H1 (cell line): ENCODE data around the gene SYNPR. TPM values are rescaled to one million over a fixed set of nuclear protein-coding genes. Genes with fewer than 3 reads are reported as not detected.

Experiments
- CTCF ChIA-PET: fragments of 300-600 bp; sonication (Branson Sonifier 250); formaldehyde crosslinking; loops from one replicate; lab custom pipeline; 2021; ENCODE audit not compliant: partially characterized antibody; lab: Charles Lee
- POLR2A ChIA-PET: fragments of 300-600 bp; sonication (Branson Sonifier 250); formaldehyde crosslinking; loops from one replicate; lab custom pipeline; 2021; ENCODE audit warnings: inconsistent platforms; ENCODE audit not compliant: partially characterized antibody; lab: Charles Lee
- DNase-seq, 2 experiments: peaks; one replicate each; pipeline versions ENCODE4 v3.0.0 to v3.0.0-alpha.2; 2010 to 2022; ENCODE audit warnings: low spot score in 2 of 2, low read depth in 1 of 2, mixed read lengths in 1 of 2
- FAIRE-seq: peaks from 2 replicates; lab custom pipeline; 2011; peaks lifted over from hg19 to GRCh38; lab: Jason Lieb, UNC
- H2AFZ ChIP-seq: 2 replicates; pipeline ENCODE4 v1.8.1; 2012; ENCODE audit warnings: low read length, inconsistent platforms
- H2AK5ac ChIP-seq: 2 replicates; pipeline ENCODE4 v1.6.1; 2013; ENCODE audit warnings: low read depth, low read length
- H2BK120ac ChIP-seq: replicated peaks from 2 replicates; pipeline ENCODE3; 2013; ENCODE audit warnings: low read depth, low read length, inconsistent platforms
- H2BK12ac ChIP-seq: 2 replicates; pipeline ENCODE4 v1.6.1; 2013; ENCODE audit warnings: low read depth, low read length
- H2BK15ac ChIP-seq: 2 replicates; pipeline ENCODE4 v1.6.1; 2013; ENCODE audit warnings: low read length
- H2BK20ac ChIP-seq: 2 replicates; pipeline ENCODE4 v1.6.1; 2013; ENCODE audit warnings: low read length
- H2BK5ac ChIP-seq: 2 replicates; pipeline ENCODE4 v1.6.1; 2013; ENCODE audit warnings: low read depth, low read length
- H3K14ac ChIP-seq: 2 replicates; pipeline ENCODE4 v1.6.1; 2013; ENCODE audit warnings: inconsistent platforms; ENCODE audit not compliant: insufficient read length
- H3K18ac ChIP-seq: 2 replicates; pipeline ENCODE4 v1.6.1; 2013; ENCODE audit warnings: low read length; ENCODE audit errors: extremely low read depth
- H3K23ac ChIP-seq: 2 replicates; pipeline ENCODE4 v1.6.1; 2013; ENCODE audit warnings: inconsistent platforms; ENCODE audit not compliant: insufficient read length
- H3K23me2 ChIP-seq: 2 replicates; pipeline ENCODE4 v1.6.1; 2013; ENCODE audit warnings: low read depth, low read length
- H3K27ac ChIP-seq: 2 replicates; pipeline ENCODE4 v1.6.1; 2011; ENCODE audit warnings: low read depth, low read length, inconsistent platforms
- H3K27me3 ChIP-seq, 4 experiments: replicated peaks in 1 of 4; 1 replicate in 1 of 4; 2 replicates in 3 of 4; pipeline versions ENCODE4 v1.6.1 to v1.8.1; 2011 to 2013; ENCODE audit warnings: low read length in 3 of 4, mild to moderate bottlenecking in 3 of 4, inconsistent platforms in 2 of 4, mixed read lengths in 2 of 4, moderate library complexity in 1 of 4; ENCODE audit not compliant: control insufficient read depth in 3 of 4, insufficient read depth in 3 of 4; ENCODE audit errors: extremely low read depth in 1 of 4
- H3K36me3 ChIP-seq, 4 experiments: 2 replicates each; pipeline versions ENCODE4 v1.6.1 to v1.8.1; 2011 to 2013; ENCODE audit warnings: mild to moderate bottlenecking in 4 of 4, low read length in 3 of 4, moderate library complexity in 2 of 4, control low read depth in 1 of 4, inconsistent platforms in 1 of 4; ENCODE audit not compliant: insufficient read depth in 4 of 4, control insufficient read depth in 2 of 4
- H3K4ac ChIP-seq: replicated peaks from 2 replicates; pipeline ENCODE3; 2013; ENCODE audit warnings: low read length, low read depth, mixed read lengths, inconsistent platforms; ENCODE audit not compliant: insufficient read length
- H3K4me1 ChIP-seq, 4 experiments: replicated peaks in 1 of 4; 1 replicate in 1 of 4; 2 replicates in 3 of 4; pipeline versions ENCODE4 v1.6.1 to v1.8.1; 2011 to 2013; ENCODE audit warnings: low read length in 3 of 4, inconsistent platforms in 2 of 4, mixed read lengths in 1 of 4; ENCODE audit not compliant: insufficient read depth in 4 of 4, control insufficient read depth in 3 of 4
- H3K4me2 ChIP-seq, 2 experiments: 2 replicates each; pipeline versions ENCODE4 v1.6.1 to v1.8.1; 2011 to 2013; ENCODE audit warnings: low read depth in 2 of 2, low read length in 2 of 2, control low read depth in 1 of 2, inconsistent platforms in 1 of 2, mild to moderate bottlenecking in 1 of 2; ENCODE audit not compliant: insufficient read depth in 1 of 2
- H3K4me3 ChIP-seq, 4 experiments: fragments of 200-600, 300-600 bp in 1 of 4; sonication (generic), shearing (Covaris generic), sonication (Bioruptor Twin) in 1 of 4; 2 replicates each; pipeline versions ENCODE4 v1.5.1 to v1.8.1; 2011 to 2016; ENCODE audit warnings: low read length in 4 of 4, low read depth in 3 of 4, control low read depth in 2 of 4, inconsistent platforms in 2 of 4, mild to moderate bottlenecking in 2 of 4, mixed read lengths in 1 of 4, moderate library complexity in 1 of 4; ENCODE audit not compliant: insufficient read depth in 2 of 4; ENCODE audit errors: extremely low read depth in 1 of 4
- H3K56ac ChIP-seq: replicated peaks from 2 replicates; pipeline ENCODE3; 2013; ENCODE audit warnings: low read depth, mild to moderate bottlenecking, mixed read lengths, low read length, inconsistent platforms; ENCODE audit not compliant: insufficient read length
- H3K79me1 ChIP-seq: 2 replicates; pipeline ENCODE4 v1.6.1; 2013; ENCODE audit warnings: low read depth, low read length, control low read depth
- H3K79me2 ChIP-seq, 2 experiments: 2 replicates each; pipeline versions ENCODE4 v1.6.1 to v1.8.1; 2012 to 2013; ENCODE audit warnings: low read length in 2 of 2, mild to moderate bottlenecking in 2 of 2, inconsistent platforms in 1 of 2; ENCODE audit not compliant: insufficient read depth in 2 of 2, control insufficient read depth in 1 of 2
- H3K9ac ChIP-seq, 4 experiments: replicated peaks in 1 of 4; 1 replicate in 1 of 4; 2 replicates in 3 of 4; pipeline versions ENCODE4 v1.6.1 to v1.8.1; 2011 to 2013; ENCODE audit warnings: low read depth in 3 of 4, low read length in 3 of 4, control low read depth in 2 of 4, mild to moderate bottlenecking in 2 of 4, moderate library complexity in 2 of 4, inconsistent platforms in 1 of 4; ENCODE audit errors: extremely low read depth in 1 of 4
- H3K9me3 ChIP-seq, 2 experiments: 2 replicates each; pipeline versions ENCODE4 v1.6.1 to v1.8.1; 2012 to 2013; ENCODE audit warnings: mild to moderate bottlenecking in 2 of 2, moderate library complexity in 2 of 2, control low read depth in 1 of 2, inconsistent platforms in 1 of 2, low read depth in 1 of 2, low read length in 1 of 2, mixed read lengths in 1 of 2; ENCODE audit not compliant: insufficient read depth in 2 of 2
- H4K20me1 ChIP-seq, 2 experiments: replicated peaks in 1 of 2; 2 replicates each; pipeline versions ENCODE3 to v1.8.1; 2011 to 2013; ENCODE audit warnings: inconsistent platforms in 2 of 2, low read length in 2 of 2, mild to moderate bottlenecking in 1 of 2; ENCODE audit not compliant: insufficient read depth in 2 of 2, control insufficient read depth in 1 of 2
- H4K5ac ChIP-seq: 2 replicates; pipeline ENCODE4 v1.6.1; 2013; ENCODE audit warnings: low read length, low read depth, mixed read lengths, inconsistent platforms; ENCODE audit not compliant: insufficient read length
- H4K8ac ChIP-seq: 2 replicates; pipeline ENCODE4 v1.8.0; 2013; ENCODE audit warnings: mild to moderate bottlenecking, moderate library complexity, low read length, inconsistent platforms; ENCODE audit not compliant: insufficient read depth; ENCODE audit errors: extremely low read depth
- H4K91ac ChIP-seq: replicated peaks from 2 replicates; pipeline ENCODE3; 2013; ENCODE audit warnings: low read length, mixed read lengths, inconsistent platforms; ENCODE audit not compliant: insufficient read length
- CBX5 ChIP-seq: fragments of 300-800, 300-1000 bp; sonication (generic); IDR thresholded peaks from 2 replicates; pipeline ENCODE4 v1.7.1; 2016; ENCODE audit warnings: antibody characterized with exemption, low read length, low read depth
- PHF8 ChIP-seq: fragments of 200-600 bp; sonication (generic); conservative IDR thresholded peaks from 2 replicates; pipeline ENCODE4 v1.7.1; 2012; ENCODE audit warnings: low read depth, mild to moderate bottlenecking, inconsistent platforms, low read length, moderate library complexity
- WGBS, 2 experiments: shearing (Covaris generic) in 1 of 2; methylation state at CpG; one replicate each; pipeline versions ENCODE4 v1.1.6 to v1.1.7; 2013 to 2015; ENCODE audit warnings: low lambda C conversion rate in 2 of 2, mixed read lengths in 2 of 2, inconsistent platforms in 1 of 2, low coverage in 1 of 2, missing lambda C conversion rate in 1 of 2; ENCODE audit not compliant: insufficient replicate concordance in 2 of 2, insufficient coverage in 1 of 2, insufficient read length in 1 of 2; ENCODE audit errors: extremely low coverage in 1 of 2, missing lambda C conversion rate in 1 of 2; 5-methylcytosine and 5-hydroxymethylcytosine counted together
- polyA plus RNA-seq, 7 experiments: library from polyadenylated mRNA; depleted of rRNA in 3 of 7; stranded (reverse) in 5 of 7; unstranded in 2 of 7; fragments of >200 nt in 5 of 7; fragments of 200-250 nt in 2 of 7; gene quantifications; 1 replicate in 5 of 7; 2 replicates in 1 of 7; 4 replicates in 1 of 7; pipeline versions ENCODE4 v1.2.1 to v1.2.3, GENCODE V29; 2011 to 2013; ENCODE audit warnings: missing spikeins in 2 of 7, mixed read lengths in 2 of 7
- total RNA-seq: library from RNA; stranded (reverse); fragmentation: NEBNext Ultra II Directional; extraction: Animal tissue kit (Norgen Biotek cat#: 25700); gene quantifications from 2 replicates; pipeline ENCODE4 v1.2.1, GENCODE V29; 2021

SYNPR gene
- total and polyA plus RNA-seq, 2 of the 8 experiments (the other 6 are each of a cell fraction or from before 2014, with no cell fraction given) = 0.39 to 0.99 TPM

DNA sequence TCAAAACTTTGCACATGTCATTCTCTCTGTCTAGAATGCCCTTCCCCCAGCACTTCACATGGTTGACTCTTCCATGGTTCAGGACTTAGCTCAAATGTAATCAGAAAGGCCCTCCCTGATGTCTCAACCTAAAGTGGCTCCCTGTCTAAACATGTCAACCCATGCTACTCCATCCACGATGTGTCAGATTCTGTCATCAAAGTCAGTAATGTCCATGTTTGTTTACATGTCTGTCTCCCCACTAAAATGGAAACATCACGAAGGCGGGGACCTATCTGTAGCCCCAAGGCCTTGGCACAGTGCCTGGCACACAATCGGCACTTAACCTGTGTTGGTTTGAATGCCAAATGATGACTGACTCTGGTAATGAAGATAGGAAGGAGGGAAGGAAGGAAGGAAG is 353.6 kb downstream of the SYNPR start:
- H2BK12ac ChIP-seq = no peak overlapping the region
- 83% methylated on average over 4 of the region's 4 CpGs; no CpG with 5 or more reads in 1 of the 2 experiments for WGBS, 2 experiments
- H4K91ac ChIP-seq = no peak overlapping the region
- H2BK20ac ChIP-seq = no peak overlapping the region
- no peak overlapping the region for H3K4me3 ChIP-seq
- no peaks in the 10 kb centered on the region for H3K79me2 ChIP-seq
- no peak overlapping the region for H2BK5ac ChIP-seq
- no peak overlapping the region for H3K23ac ChIP-seq
- H3K18ac ChIP-seq = no peak overlapping the region
- H4K8ac ChIP-seq = no peak overlapping the region
- H3K56ac ChIP-seq = no peak overlapping the region
- no peak overlapping the region for H2BK120ac ChIP-seq
- no peak overlapping the region for H3K14ac ChIP-seq
- POLR2A ChIA-PET = no interaction called here
- DNase-seq = no peak
- H3K79me1 ChIP-seq = no peaks in the 10 kb centered on the region
- no peak overlapping the region for H3K27ac ChIP-seq
- H3K9ac ChIP-seq = no peak overlapping the region
- no peak overlapping the region for H2BK15ac ChIP-seq
- no peak for TF ChIP-seq CBX5
- no peak for TF ChIP-seq PHF8
- TF ChIP-seq, all 59 proteins: peak for 0
- no peak for FAIRE-seq
- H3K27me3 ChIP-seq = no peaks in the 10 kb centered on the region
- no peaks in the 10 kb centered on the region; the same call in 1 of the 2 replicates for H3K23me2 ChIP-seq
- H2AK5ac ChIP-seq = no peak overlapping the region
- H3K9me3 ChIP-seq = no peaks in the 10 kb centered on the region
- no peaks in the 10 kb centered on the region for H3K36me3 ChIP-seq
- no peak overlapping the region for H3K4me2 ChIP-seq
- no peaks in the 10 kb centered on the region for H4K20me1 ChIP-seq
- H2AFZ ChIP-seq = no peak overlapping the region
- peaks cover 0 to 1% (median 0%) of the 10 kb centered on the region in 4 experiments; a peak in 1 of 7 replicates for H3K4me1 ChIP-seq
- no peak overlapping the region for H3K4ac ChIP-seq
- CTCF ChIA-PET = no interaction called here
- no peak overlapping the region for H4K5ac ChIP-seq
